GM19328 (cell line): ENCODE measurements around the gene GFAP.

Source experiments
- ATAC-seq: cut with Tn5 transposase; IDR thresholded peaks from one replicate; pipeline ENCODE4 v1.9.1; 2021; ENCODE audit warnings: mild to moderate bottlenecking, moderate library complexity; ENCODE audit not compliant: unreplicated experiment

The GFAP gene

DNA sequence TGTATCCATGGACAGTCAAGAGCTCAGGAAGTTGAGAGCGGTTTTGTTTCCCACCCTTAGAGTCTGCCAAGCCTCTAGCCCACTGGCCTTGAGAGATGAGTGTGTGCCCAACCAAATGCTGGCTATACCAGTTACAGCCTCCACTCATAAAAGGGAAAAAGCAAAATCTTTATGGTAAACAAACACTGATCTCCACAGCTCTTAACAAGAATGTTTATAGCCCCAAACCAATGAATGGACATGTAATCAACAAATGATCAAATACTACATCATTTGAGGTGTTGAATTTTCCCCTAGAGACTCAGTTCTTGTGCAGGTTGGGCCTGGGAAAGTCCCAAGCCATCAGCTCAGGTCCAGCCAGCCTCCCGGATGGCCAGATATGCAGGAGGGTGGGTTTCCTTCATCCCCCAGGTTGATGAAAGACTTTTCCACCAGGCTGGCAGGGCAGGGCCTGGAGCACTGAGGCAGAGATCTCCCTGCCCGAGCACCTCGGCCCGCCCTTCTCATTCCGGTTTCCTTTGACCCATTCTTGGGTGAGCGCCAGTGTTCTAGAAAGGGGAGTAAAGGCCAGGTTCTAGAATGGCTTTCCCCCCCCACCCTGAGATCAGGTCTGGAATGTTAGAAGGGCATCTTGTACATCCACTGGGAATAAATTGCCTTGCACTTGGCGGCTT is 12.2 kb downstream of the GFAP start:
- no peak for ATAC-seq

DNA sequence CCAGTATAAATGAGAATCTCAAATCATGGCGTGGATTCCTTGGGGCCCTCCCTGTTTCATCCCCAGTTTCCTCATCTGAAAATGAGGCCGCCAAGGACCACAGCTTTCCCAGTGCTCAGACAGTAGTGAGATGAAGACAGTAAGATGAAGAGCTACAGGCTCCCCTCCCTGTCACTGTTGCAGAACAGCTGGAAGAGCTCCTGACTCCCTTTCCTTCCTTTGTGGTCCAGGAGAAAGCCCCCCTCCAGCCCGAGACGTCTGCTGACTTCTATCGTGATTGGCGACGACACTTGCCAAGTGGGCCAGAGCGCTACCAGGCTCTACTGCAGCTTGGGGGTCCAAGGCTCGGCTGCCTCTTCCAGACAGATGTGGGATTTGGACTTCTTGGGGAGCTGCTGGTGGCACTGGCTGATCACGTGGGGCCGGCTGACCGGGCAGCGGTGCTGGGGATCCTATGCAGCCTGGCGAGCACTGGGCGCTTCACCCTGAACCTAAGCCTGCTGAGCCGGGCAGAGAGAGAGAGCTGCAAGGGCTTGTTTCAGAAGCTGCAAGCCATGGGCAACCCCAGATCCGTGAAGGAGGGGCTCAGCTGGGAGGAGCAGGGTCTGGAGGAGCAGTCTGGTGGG is 13.1 kb downstream of the GFAP start:
- ATAC-seq: no peak

DNA sequence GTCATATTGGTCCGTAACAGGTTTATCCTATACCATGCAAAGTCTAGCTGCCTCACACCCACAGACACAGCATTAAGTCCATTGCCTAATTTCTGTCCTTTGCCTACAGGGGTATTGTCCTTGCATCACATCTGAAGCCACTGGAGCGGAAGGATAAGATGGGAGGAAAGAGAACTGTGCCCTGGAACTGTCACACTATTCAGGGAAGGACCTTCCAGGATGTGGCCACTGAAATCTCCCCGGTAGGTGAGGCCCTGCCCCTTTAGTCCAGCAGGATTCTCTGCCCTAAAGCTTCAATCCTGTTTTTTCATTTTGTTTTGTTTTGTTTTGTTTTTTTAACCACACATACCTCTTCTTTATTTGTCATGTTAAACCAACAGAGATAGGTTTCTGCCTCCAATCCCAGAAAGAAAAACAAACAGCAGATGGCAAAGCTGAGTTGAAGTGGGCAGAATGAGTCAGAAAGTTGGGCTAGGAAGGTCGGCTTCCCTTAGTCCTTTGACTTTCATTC is 13.8 kb downstream of the GFAP start:
- ATAC-seq: no peak

- no peak for ATAC-seq
These were observed 14.4 kb downstream of the GFAP start for GRCh38 chr17:44900894-44901293.

GRCh38 chr17:44899074-44899782 is 16.1 kb downstream of the GFAP start, which contains the start of gene EFTUD2:
Gene EFTUD2, minus strand, starts transcription at chr17:44899445. Its CDS starts 4,924 bp downstream, at chr17:44894521.
- ATAC-seq: peak; percentile 71

GRCh38 chr17:44898768-44899073 is 16.6 kb downstream of the GFAP start:
- ATAC-seq: no peak

DNA sequence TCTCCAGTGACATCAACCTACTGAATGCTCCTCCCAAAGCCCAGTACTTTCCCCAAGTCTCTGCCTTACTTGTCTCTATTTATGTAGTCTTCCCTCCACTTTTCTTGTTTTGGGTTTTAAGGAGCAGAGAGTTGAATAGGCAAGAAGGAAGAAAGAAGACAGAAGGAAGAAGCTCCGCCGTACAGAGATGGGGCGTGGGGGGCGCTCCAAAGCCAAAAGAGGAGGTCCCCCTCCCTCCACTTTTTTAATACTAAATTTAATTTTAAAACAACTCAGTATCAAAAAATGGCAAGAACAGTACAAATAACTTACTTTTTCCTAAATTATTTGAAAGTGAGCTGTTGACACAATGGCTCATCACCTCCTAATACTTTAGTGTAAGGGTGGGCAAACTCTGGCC is 20.7 kb downstream of the GFAP start:
- ATAC-seq: no peak

DNA sequence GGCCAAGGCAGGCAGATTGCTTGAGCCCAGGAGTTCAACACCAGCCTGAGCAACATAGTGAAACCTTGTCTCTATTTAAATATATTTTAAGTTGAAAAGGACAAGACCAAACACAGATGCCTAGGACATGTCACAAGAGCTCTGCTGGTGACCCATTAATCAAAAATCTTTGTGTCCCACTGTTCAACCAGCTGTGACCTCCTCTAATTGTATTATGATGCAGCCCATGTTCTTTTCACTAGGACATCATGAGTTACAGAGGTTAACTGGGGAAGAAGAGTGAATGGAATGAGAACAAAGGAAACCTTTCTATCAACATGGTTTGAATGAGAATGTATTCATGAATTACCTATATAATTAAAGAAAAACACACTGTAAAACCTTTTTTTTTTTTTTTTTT is 23.1 kb downstream of the GFAP start:
- no peak for ATAC-seq

GRCh38 chr17:44889003-44889402 is 26.3 kb downstream of the GFAP start:
- ATAC-seq: no peak

DNA sequence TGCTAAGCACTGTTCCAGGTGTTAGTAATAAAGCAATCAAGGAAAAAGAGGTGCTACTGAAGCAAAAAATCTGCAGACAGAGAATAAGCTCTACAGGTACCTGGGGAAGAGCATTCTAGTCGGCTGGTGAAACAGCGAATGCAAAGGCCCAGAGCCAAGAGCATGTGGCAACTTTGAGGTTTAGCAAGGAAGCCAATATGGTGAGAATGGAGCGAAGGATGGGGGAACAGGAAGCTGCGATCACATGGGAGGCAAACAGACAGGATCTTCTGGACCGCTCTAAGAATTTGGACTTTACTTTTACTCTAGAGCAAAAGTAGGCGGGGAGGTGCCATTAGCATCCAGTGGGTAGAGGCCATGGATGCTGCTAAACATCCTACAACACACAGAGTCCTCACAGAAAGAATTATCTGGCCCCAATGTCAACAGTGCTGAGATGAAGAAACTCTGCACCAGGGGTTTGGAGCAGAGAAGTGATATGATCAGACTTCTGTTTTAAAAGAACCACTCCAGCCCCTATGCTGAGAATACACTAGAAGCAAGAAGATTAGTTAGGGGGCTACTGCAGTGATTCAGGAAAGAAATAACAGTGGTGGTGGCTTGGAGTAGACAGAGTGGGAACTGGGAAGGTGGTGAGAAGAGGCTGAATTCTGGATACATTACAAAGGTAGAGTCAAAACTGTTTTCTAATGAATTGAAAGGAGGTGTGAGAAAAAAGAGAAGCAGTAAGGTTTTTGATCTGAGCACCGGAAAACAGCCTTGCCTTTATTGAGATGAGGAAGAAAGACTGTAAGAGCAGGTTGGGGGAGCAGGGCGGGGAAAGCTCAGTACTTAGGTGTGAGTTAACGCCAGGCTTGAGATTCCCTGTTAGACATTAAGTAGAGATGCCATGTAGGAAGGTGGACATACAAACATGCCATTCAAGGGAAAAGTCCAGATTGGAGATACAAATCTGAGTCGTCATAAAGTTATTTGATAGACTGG is 27.0 kb downstream of the GFAP start:
- no peak for ATAC-seq

GRCh38 chr17:44887016-44887415 is 28.3 kb downstream of the GFAP start:
- no peak for ATAC-seq

- no peak for ATAC-seq
These were observed 30.4 kb downstream of the GFAP start for GRCh38 chr17:44884941-44885340.

DNA sequence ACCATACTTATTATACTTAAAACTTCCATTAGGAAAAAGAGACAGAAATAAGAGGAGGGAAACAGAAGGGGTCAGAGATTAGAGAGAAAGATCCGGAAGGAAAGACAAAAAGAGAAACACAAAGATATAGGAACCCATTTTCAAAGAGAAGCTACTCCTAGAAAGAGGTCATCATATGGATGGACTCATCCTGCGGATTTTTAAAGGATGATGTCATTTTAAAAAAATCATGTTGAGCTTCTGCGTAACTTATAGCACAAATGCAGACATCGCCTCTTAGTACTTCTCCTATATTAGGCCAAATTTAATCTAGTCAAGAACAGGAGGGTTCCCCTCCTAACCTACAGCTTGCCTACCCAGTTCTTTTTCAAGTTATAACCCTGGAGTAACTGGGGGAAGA is 34.2 kb downstream of the GFAP start:
- no peak for ATAC-seq

GRCh38 chr17:44880062-44880461 is 35.2 kb downstream of the GFAP start:
- ATAC-seq: no peak

DNA sequence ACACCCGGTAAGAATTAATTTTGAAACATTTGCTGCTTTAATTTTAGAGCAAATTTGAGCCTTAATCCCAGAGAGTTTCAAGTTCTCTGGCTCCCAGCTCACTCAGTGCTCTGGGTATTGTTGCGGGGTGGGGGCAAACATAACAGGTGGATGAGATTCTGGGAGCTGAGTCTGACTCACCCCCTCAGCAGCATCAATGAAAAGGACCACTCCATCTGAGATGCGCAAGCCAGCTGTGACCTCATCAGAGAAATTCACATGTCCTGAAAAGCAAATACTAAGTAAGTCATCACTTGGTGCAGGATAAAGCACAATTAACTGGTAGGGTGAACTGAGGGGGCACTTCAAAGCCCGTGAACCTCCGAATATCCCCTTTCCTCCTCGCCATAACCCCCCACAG is 35.9 kb downstream of the GFAP start:
- no peak for ATAC-seq

DNA sequence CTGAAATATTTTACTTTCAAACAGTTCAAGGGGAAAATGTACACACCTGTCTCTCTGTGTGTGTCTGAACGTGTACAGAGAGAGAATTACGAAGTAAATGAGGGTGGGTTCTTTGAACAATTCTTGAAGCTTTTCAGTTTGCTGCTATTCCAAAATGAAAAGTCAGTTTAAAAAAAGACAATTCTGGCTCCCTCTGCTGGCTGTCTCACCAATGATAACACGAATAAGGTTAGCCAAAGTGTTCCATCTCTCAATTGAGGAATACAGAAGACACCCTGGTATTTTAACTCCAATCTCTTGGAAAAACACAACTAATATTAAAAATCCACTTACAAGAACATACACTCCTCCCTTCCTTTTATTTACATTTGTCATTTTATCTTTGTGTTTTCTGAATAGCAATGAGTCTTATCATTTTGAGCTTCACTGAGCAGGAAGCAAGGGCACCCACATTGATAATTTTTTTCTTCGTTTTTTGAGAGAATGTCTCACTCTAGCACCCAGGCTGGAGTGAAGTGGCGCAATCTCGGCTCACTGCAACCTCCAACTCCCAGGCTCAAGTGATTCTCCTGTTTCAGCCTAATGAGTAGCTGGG is 36.6 kb downstream of the GFAP start:
- ATAC-seq: no peak

DNA sequence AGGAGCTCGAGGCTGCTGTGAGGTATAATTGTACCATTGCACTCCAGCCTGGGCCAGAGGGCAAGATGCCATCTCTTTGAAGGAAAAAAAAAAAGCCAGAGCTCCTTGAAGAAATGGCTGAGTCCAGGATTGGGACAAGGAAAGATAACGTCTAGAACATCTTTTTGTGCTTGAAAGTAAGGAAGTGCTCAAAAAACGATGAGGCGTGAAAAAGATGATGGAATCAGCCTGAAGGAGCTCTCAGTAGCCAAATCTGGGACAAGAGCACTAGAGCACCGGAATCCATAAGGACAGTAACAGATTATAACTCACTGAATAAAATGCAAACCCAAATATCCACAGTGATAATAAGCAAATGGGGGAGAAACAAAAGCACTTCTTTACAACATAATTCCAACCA is 38.2 kb downstream of the GFAP start:
- no peak for ATAC-seq

DNA sequence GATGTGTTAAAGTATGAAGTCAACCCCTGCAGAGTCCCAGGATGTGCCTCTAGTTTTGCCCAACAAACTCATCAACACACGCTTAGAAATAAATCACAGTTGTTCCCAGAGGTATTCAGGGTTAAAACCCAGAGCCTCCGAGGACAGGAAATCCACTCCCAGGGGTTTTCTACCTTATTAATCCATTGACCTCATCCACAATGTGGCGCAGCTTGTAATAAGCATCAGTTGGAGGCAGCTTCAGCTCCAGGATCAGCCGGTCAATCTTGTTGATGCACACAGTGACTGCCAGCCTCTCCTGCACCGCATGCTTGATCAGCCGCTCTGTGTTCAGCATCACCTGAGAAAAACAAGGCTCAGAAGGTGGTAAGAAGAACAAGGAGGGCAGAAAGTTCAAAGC is 39.5 kb downstream of the GFAP start:
- no peak for ATAC-seq

DNA sequence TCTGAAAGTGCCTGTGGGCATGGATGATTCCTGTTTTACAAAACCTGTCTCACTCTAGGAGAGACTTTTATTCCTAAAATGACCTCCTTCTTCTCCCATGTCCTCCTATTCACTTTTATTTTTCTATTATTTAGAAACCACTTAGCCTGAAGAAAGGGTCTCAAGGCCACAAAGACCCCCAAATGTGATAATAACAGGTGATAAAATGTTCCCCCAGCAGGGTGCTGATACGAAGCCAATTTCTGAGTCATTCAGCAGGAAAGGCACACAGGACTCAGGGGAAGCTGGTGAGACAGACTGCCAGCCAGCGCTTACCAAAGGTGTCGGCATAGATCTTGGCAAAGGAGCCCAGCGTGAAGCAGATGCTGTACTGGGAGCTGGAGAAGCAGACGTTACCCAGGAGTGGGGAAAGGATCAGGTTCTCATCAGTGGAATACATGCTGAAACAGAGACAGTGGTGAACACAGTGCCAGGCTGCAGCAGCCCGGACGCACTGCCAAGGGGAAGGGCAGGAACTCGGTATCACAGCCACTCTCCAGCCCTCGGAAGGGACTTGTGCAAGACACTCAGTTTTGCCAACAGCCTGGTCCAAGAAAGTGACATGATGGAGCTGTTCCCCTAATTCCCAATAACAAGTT is 43.0 kb downstream of the GFAP start:
- no peak for ATAC-seq

DNA sequence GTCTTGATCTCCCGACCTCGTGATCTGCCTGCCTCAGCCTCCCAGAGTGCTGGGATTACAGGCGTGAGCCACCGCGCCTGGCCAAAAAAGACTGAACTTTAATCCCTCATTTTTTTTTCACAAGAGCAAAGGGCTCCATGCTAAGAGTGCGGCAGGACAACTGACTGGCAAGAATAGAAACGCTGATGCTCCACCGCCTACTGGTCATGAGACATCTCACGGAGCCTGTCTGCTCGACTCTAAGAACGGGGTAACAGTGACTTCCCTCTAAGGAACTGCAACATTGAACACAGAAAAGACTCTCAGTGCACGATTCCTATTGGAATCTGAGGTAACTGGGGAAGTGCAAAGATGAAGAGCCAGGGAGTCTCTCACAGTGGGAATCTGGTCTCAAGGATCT is 43.7 kb downstream of the GFAP start:
- no peak for ATAC-seq
